HepG2 (cell line): Measurements from ENCODE around the gene DOCK10. TPM values are rescaled to one million over a fixed set of nuclear protein-coding genes. Genes with fewer than 3 reads are reported as not detected.

Experiments
- ATAC-seq: fragments of 200-7000 bp; cut with Tn5 transposase; 3 replicates; pipeline ENCODE4 v1.9.1; 2020; ENCODE audit warnings: mild to moderate bottlenecking, moderate library complexity
- BruUV-seq: library from RNA; stranded (reverse); fragments of 400-500 nt; replicated peaks from 2 replicates; lab custom pipeline; 2021; lab: Mats Ljungman, UMichigan
- CTCF ChIA-PET: fragments of 300-600 bp; formaldehyde crosslinking; extraction: SDS; loops from one replicate; lab custom pipeline; 2021; ENCODE audit warnings: low total read pairs, inconsistent platforms, low intra/inter-chr PET ratio; lab: Yijun Ruan, JAX
- POLR2A ChIA-PET: fragments of 350-600 bp; sonication (Branson Sonifier 250); formaldehyde crosslinking; loops from one replicate; lab custom pipeline; 2020; ENCODE audit warnings: antibody characterized with exemption, inconsistent platforms; lab: Yijun Ruan, JAX
- DNase-seq: peaks from one replicate; pipeline ENCODE4 v3.0.0-alpha.2; 2015; ENCODE audit warnings: low spot score
- FAIRE-seq: peaks from 3 replicates; lab custom pipeline; 2011; peaks lifted over from hg19 to GRCh38; lab: Jason Lieb, UNC
- H2AFZ ChIP-seq: one replicate; pipeline ENCODE4 v1.6.1; 2011; ENCODE audit warnings: low read length, inconsistent platforms
- H3K27ac ChIP-seq: fragments of 300-600 bp; 3 replicates; pipeline ENCODE4 v1.8.0; 2011; ENCODE audit warnings: mixed run types, mild to moderate bottlenecking, mixed read lengths, low read length, inconsistent platforms; ENCODE audit not compliant: insufficient read depth; ENCODE audit errors: extremely low read length
- H3K27me3 ChIP-seq, 2 experiments: fragments of 200-600 bp in 1 of 2; 2 replicates in 1 of 2; 3 replicates in 1 of 2; pipeline versions ENCODE4 v1.6.0 to v1.8.0; 2011; ENCODE audit warnings: low read length in 2 of 2, mild to moderate bottlenecking in 2 of 2, moderate library complexity in 2 of 2, inconsistent platforms in 1 of 2; ENCODE audit not compliant: insufficient read depth in 2 of 2, control insufficient read depth in 1 of 2
- H3K36me3 ChIP-seq, 2 experiments: fragments of 200-600 bp in 1 of 2; replicated peaks in 1 of 2; 2 replicates in 1 of 2; 3 replicates in 1 of 2; pipeline versions ENCODE4 v1.5.1 to v1.8.0; 2011; ENCODE audit warnings: low read length in 2 of 2, inconsistent platforms in 1 of 2; ENCODE audit not compliant: insufficient read depth in 2 of 2, control insufficient read depth in 1 of 2
- H3K4me1 ChIP-seq: 2 replicates; pipeline ENCODE4 v1.5.1; 2012; ENCODE audit warnings: low read length, inconsistent platforms; ENCODE audit not compliant: insufficient read depth
- H3K4me2 ChIP-seq: 2 replicates; pipeline ENCODE4 v1.6.0; 2011; ENCODE audit warnings: low read depth, low read length, inconsistent platforms
- H3K4me3 ChIP-seq, 3 experiments: fragments of 200-600 bp in 1 of 3; sonication (generic), shearing (Covaris generic) in 1 of 3; replicated peaks in 1 of 3; 2 replicates each; pipeline ENCODE4 v1.5.1; 2011 to 2016; ENCODE audit warnings: low read length in 3 of 3, inconsistent platforms in 2 of 3, low read depth in 2 of 3, mild to moderate bottlenecking in 2 of 3, control low read depth in 1 of 3, mixed read lengths in 1 of 3; ENCODE audit not compliant: insufficient read depth in 1 of 3
- H3K79me2 ChIP-seq: one replicate; pipeline ENCODE4 v1.6.1; 2011; ENCODE audit warnings: low read length, inconsistent platforms; ENCODE audit not compliant: insufficient read depth
- H3K9ac ChIP-seq: 2 replicates; pipeline ENCODE4 v1.6.0; 2011; ENCODE audit warnings: mild to moderate bottlenecking, low read depth, low read length, inconsistent platforms; ENCODE audit not compliant: insufficient read depth
- H3K9me3 ChIP-seq: 2 replicates; pipeline ENCODE4 v1.5.1; 2012; ENCODE audit warnings: mild to moderate bottlenecking, low read length
- H4K20me1 ChIP-seq: 2 replicates; pipeline ENCODE4 v1.6.0; 2011; ENCODE audit warnings: inconsistent platforms, mild to moderate bottlenecking, low read length, moderate library complexity; ENCODE audit not compliant: insufficient read depth
- ATF1 ChIP-seq: IDR thresholded peaks from 2 replicates; pipeline ENCODE4 v1.6.1; 2016; ENCODE audit warnings: mild to moderate bottlenecking, control low read depth
- ESRRA ChIP-seq: sonication (generic); formaldehyde crosslinking; IDR thresholded peaks from 2 replicates; pipeline ENCODE4 v1.5.1; 2020; ENCODE audit warnings: mild to moderate bottlenecking, low read depth, missing genetic modification reagents
- MAF1 ChIP-seq: sonication (generic); formaldehyde crosslinking; IDR thresholded peaks from 2 replicates; pipeline ENCODE4 v1.5.0; 2020; ENCODE audit warnings: missing genetic modification reagents, borderline replicate concordance
- NCOA2 ChIP-seq: sonication (generic); formaldehyde crosslinking; IDR thresholded peaks from 2 replicates; pipeline ENCODE4 v1.8.0; 2022; ENCODE audit warnings: inconsistent platforms
- PHB2 ChIP-seq: fragments of 450-650 bp; IDR thresholded peaks from 2 replicates; pipeline ENCODE4 v1.6.1; 2018; ENCODE audit not compliant: partially characterized antibody
- SAFB2 ChIP-seq: sonication (generic); formaldehyde crosslinking; IDR thresholded peaks from 2 replicates; pipeline ENCODE4 v1.5.1; 2020; ENCODE audit warnings: missing genetic modification reagents, low read depth, mild to moderate bottlenecking, borderline replicate concordance
- THYN1 ChIP-seq: sonication (generic); formaldehyde crosslinking; IDR thresholded peaks from 2 replicates; pipeline ENCODE4 v1.8.1; 2023; ENCODE audit warnings: low read depth, mild to moderate bottlenecking, moderate library complexity, missing genetic modification reagents, borderline replicate concordance
- ZNF563 ChIP-seq: sonication (generic); formaldehyde crosslinking; IDR thresholded peaks from 2 replicates; pipeline ENCODE4 v1.8.0; 2022; ENCODE audit warnings: mild to moderate bottlenecking, moderate library complexity, missing genetic modification reagents
- WGBS: methylation state at CpG from one replicate; pipeline ENCODE4 v1.1.6; 2017; ENCODE audit warnings: low lambda C conversion rate; 5-methylcytosine and 5-hydroxymethylcytosine counted together
- in situ Hi-C: cut with HindIII; loops from 2 replicates; pipeline ENCODE4 v1.10.0; 2017; ENCODE audit warnings: low pct_unique_long_range_greater_than_20kb; ENCODE audit not compliant: extremely low pct_ligation_motif_present
- intact Hi-C: fragments of 100-400 bp; cut with micrococcal nuclease; formaldehyde crosslinking; loops from one replicate; pipeline ENCODE4 v1.10.0; 2022; ENCODE audit not compliant: unreplicated experiment
- polyA plus RNA-seq, 8 experiments: library from polyadenylated mRNA; depleted of rRNA in 3 of 8; stranded (reverse) in 7 of 8; unstranded in 1 of 8; fragments of >200 nt; fragmentation: Illumina TruSeq in 4 of 8; extraction: Trizol in 4 of 8; gene quantifications; 2 replicates each; pipeline versions ENCODE4 v1.2.1 to v1.2.3, GENCODE V29; 2011 to 2016; ENCODE audit warnings: low read depth in 4 of 8, missing spikeins in 1 of 8, mixed read lengths in 1 of 8; ENCODE audit not compliant: insufficient read depth in 1 of 8
- total RNA-seq, 5 experiments: library from RNA; depleted of rRNA; stranded (reverse); fragments of >200 nt; fragmentation: Illumina TruSeq; extraction: Trizol; gene quantifications; 2 replicates each; pipeline ENCODE4 v1.2.3, GENCODE V29; 2016; ENCODE audit warnings: low read depth in 1 of 5
- TF ChIP-seq, protein P1 (sequence below): sonication (generic); formaldehyde crosslinking; IDR thresholded peaks from 2 replicates; pipeline ENCODE4 v1.4.0; 2020; ENCODE audit warnings: missing genetic modification reagents, borderline replicate concordance
- TF ChIP-seq, protein P2 (sequence below): sonication (generic); formaldehyde crosslinking; IDR thresholded peaks from 2 replicates; pipeline ENCODE4 v1.5.0; 2020; ENCODE audit warnings: mild to moderate bottlenecking, missing genetic modification reagents
- TF ChIP-seq, protein P3 (sequence below): sonication (generic); formaldehyde crosslinking; IDR thresholded peaks from 2 replicates; pipeline ENCODE4 v1.5.1; 2020; ENCODE audit warnings: mild to moderate bottlenecking, missing genetic modification reagents, moderate library complexity
- TF ChIP-seq, protein P4 (sequence below): sonication (generic); formaldehyde crosslinking; IDR thresholded peaks from 2 replicates; pipeline ENCODE4 v1.4.0; 2020; ENCODE audit warnings: missing genetic modification reagents

The DOCK10 gene
- total and polyA plus RNA-seq, 2 of the 13 experiments (the other 11 are each of a cell fraction or from before 2014, with no cell fraction given): not detected

DNA sequence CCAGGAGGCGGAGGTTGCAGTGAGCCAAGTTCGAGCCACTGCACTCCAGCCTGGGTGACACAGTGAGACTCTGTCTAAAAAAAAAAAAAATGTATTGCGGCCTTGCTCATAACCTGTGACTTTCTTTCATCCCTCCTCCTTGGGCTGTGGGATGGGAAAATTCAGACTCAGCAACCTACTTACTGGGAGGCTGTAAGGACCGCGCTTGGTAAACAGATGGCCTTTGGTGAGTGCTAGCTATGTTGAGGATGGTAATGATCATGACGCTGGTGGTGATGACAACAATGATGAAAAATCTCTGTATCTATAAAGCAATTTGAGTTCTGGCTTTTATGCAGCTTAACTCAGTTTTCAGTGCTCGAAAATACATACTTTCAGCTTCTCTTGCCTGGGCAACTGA lies 261.4 kb downstream of the DOCK10 start:
- DNase-seq (no peak), ATAC-seq (no peak), FAIRE-seq (no peak)
- Histone ChIP-seq H3K79me2 (no peaks in the 10 kb centered on the region), H3K4me3 (no peak overlapping the region), H3K9me3 (no peaks in the 10 kb centered on the region), H3K27me3 (no peaks in the 10 kb centered on the region), H3K27ac (no peak overlapping the region), H3K9ac (no peak overlapping the region), H4K20me1 (no peaks in the 10 kb centered on the region), H3K36me3 (no peaks in the 10 kb centered on the region), H3K4me2 (no peak overlapping the region), H2AFZ (no peak overlapping the region), H3K4me1 (no peaks in the 10 kb centered on the region)
- intact Hi-C loops (no loop called here), in situ Hi-C loops (no loop called here)
- CTCF ChIA-PET: no interaction called here
- POLR2A ChIA-PET: no interaction called here
- no TSS peak for BruUV-seq
- no peak for TF ChIP-seq ATF1 (CRISPR knock-in tag)
- no peak for TF ChIP-seq THYN1
- no peak for TF ChIP-seq MAF1 (CRISPR knock-in tag)
- 46% methylated on average over 7 of the region's 7 CpGs for WGBS

DNA sequence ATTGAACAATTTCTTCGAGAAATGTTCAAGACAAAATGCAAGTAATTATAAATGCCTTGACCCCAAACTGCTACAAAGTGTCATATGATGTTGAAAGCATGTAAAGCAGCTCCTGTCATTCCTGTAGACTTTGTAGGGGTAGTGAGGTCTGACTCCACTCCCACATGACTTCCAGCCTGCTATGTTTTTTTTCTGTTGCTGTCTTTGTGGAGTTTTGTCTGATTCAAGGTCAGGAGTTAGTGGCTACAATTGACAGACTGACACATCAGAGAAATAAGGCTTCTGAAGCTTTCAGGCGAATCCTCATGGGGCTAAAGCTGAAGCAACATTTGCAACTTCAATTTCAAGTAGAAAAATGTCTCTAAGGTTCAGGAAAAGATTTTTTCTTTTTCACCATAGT lies 262.2 kb downstream of the DOCK10 start:
- Histone ChIP-seq H3K27ac (no peak overlapping the region), H2AFZ (no peak overlapping the region), H3K4me1 (no peaks in the 10 kb centered on the region), H4K20me1 (no peaks in the 10 kb centered on the region), H3K79me2 (no peaks in the 10 kb centered on the region), H3K36me3 (no peaks in the 10 kb centered on the region), H3K4me2 (no peak overlapping the region), H3K9ac (no peak overlapping the region), H3K9me3 (no peaks in the 10 kb centered on the region), H3K27me3 (no peaks in the 10 kb centered on the region), H3K4me3 (no peak overlapping the region)
- DNase-seq (no peak), ATAC-seq (no peak), FAIRE-seq (no peak)
- WGBS: 1% methylated on average over 2 of the region's 2 CpGs
- BruUV-seq: no TSS peak
- in situ Hi-C loops (no loop called here), intact Hi-C loops (no loop called here)
- POLR2A ChIA-PET: no interaction called here
- CTCF ChIA-PET: no interaction called here
- TF ChIP-seq, protein P1, sequence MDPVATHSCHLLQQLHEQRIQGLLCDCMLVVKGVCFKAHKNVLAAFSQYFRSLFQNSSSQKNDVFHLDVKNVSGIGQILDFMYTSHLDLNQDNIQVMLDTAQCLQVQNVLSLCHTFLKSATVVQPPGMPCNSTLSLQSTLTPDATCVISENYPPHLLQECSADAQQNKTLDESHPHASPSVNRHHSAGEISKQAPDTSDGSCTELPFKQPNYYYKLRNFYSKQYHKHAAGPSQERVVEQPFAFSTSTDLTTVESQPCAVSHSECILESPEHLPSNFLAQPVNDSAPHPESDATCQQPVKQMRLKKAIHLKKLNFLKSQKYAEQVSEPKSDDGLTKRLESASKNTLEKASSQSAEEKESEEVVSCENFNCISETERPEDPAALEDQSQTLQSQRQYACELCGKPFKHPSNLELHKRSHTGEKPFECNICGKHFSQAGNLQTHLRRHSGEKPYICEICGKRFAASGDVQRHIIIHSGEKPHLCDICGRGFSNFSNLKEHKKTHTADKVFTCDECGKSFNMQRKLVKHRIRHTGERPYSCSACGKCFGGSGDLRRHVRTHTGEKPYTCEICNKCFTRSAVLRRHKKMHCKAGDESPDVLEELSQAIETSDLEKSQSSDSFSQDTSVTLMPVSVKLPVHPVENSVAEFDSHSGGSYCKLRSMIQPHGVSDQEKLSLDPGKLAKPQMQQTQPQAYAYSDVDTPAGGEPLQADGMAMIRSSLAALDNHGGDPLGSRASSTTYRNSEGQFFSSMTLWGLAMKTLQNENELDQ: no peak
- TF ChIP-seq, protein P2, sequence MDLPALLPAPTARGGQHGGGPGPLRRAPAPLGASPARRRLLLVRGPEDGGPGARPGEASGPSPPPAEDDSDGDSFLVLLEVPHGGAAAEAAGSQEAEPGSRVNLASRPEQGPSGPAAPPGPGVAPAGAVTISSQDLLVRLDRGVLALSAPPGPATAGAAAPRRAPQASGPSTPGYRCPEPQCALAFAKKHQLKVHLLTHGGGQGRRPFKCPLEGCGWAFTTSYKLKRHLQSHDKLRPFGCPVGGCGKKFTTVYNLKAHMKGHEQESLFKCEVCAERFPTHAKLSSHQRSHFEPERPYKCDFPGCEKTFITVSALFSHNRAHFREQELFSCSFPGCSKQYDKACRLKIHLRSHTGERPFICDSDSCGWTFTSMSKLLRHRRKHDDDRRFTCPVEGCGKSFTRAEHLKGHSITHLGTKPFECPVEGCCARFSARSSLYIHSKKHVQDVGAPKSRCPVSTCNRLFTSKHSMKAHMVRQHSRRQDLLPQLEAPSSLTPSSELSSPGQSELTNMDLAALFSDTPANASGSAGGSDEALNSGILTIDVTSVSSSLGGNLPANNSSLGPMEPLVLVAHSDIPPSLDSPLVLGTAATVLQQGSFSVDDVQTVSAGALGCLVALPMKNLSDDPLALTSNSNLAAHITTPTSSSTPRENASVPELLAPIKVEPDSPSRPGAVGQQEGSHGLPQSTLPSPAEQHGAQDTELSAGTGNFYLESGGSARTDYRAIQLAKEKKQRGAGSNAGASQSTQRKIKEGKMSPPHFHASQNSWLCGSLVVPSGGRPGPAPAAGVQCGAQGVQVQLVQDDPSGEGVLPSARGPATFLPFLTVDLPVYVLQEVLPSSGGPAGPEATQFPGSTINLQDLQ (CRISPR knock-in tag): no peak
- TF ChIP-seq ESRRA (CRISPR knock-in tag) (no peak), SAFB2 (CRISPR knock-in tag) (no peak), PHB2 (no peak), ZNF563 (CRISPR knock-in tag) (no peak), NCOA2 (CRISPR knock-in tag) (no peak)
- TF ChIP-seq, protein P3, sequence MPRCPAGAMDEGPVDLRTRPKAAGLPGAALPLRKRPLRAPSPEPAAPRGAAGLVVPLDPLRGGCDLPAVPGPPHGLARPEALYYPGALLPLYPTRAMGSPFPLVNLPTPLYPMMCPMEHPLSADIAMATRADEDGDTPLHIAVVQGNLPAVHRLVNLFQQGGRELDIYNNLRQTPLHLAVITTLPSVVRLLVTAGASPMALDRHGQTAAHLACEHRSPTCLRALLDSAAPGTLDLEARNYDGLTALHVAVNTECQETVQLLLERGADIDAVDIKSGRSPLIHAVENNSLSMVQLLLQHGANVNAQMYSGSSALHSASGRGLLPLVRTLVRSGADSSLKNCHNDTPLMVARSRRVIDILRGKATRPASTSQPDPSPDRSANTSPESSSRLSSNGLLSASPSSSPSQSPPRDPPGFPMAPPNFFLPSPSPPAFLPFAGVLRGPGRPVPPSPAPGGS (CRISPR knock-in tag): no peak
- TF ChIP-seq, protein P4, sequence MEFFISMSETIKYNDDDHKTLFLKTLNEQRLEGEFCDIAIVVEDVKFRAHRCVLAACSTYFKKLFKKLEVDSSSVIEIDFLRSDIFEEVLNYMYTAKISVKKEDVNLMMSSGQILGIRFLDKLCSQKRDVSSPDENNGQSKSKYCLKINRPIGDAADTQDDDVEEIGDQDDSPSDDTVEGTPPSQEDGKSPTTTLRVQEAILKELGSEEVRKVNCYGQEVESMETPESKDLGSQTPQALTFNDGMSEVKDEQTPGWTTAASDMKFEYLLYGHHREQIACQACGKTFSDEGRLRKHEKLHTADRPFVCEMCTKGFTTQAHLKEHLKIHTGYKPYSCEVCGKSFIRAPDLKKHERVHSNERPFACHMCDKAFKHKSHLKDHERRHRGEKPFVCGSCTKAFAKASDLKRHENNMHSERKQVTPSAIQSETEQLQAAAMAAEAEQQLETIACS (CRISPR knock-in tag): no peak
